ENCODE data around the gene IGSF9B.

IGSF9B gene

DNA sequence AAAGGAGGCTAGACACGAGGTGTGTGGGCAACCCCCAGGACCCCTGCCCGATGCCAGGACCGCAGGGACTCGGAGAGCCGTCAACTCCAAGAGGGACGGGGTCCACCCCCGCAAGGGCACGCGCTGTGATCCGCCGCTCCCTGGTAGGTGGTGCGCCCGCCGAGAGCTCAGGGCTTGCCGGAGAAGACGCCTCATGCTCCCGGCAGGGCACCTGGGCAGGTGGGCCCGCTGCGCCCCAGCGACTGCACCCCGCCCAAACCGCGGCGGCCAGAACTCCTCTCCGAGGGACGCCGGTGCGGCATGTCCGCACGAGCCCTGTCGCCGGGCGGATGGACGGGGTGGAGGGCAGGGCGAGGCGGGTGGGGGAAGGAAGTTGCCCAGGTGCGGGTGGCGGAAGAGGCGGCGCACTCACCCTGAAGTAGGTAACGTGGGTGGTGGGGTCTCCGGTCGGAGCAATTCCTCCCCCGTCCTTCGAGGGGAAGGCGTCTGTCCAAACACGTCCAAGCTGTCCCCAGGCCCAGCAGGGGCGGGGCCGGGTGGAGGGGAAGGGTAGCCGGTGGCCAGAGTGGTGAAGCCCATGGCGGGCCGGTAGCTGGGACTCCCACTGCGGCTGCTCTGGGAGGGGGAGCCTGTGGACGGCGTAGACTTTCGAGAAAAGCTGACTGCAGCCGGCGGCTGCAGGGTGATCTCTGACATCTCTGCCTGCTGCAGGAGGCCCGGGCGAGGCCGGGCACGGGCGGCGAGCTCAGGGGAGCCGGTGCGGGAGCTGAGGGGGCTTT, 37.2 kb downstream of the IGSF9B start:
- DNase-seq (ENCODE audit: low read depth in 2 of 2) = no peak

GRCh38 chr11:133918608-133919260, 38.0 kb downstream of the IGSF9B start:
- no peak for DNase-seq (ENCODE audit: low read depth in 2 of 2)

GRCh38 chr11:133917921-133918607, 38.7 kb downstream of the IGSF9B start:
- DNase-seq (ENCODE audit: low read depth in 2 of 2) = no peak

DNA sequence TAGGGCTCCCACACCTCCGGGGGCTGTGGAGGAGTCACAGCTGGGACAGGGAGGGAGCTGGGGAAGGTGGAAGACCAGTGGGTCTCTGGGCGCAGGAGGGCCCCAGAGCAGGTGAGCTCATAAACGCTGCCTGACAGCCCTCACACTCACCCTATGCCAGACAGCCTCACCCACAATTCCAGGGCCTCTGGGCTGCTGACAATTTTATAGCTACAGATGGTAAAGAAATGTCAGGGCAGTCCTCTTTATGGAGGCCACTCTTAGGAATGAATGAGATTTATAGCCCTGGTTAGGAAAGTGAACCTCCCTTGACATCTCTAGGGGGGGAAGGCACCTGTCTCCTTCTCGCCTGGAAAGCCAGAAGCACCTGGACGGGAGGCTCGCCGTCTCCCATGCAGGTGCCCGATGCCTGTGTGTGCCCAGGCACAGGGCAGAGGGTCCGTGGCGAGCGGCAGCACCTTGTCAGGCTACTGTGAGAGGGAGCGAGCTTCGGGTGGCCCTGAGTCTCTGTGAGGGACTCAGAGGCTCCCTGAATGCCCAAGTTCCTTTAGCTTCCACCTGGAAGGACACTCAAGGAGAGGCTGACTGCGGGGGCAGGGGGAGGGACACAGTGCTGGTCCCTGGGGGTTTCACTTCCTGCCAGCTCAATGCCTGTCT, 39.9 kb downstream of the IGSF9B start:
- DNase-seq (ENCODE audit: low read depth in 2 of 2) = no peak

GRCh38 chr11:133913761-133914160, 43.0 kb downstream of the IGSF9B start:
- no peak for DNase-seq (ENCODE audit: low read depth in 2 of 2)

DNA sequence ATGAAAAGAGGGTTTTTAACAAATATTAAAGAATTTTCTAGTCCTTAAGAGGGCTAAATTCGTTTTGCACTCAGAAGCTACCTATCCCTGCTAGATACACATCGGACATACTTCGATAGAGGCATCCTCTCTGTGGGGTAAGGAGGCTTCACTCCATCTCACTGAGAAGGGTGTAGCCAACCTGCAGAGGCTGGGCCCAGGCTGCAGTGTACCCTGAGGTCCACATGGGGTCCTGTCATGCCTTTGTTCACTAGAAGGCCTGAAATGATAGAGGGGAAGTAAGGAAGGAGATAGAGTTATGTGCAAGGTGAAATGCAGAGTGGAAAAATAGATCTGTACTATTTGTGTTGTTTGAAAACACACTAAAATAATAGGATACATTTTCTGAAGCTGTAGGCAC, 45.6 kb downstream of the IGSF9B start:
- no peak for DNase-seq (ENCODE audit: low read depth in 2 of 2)

GRCh38 chr11:133910101-133910500, 46.7 kb downstream of the IGSF9B start:
- no peak for DNase-seq (ENCODE audit: low read depth in 2 of 2)

- no peak for DNase-seq (ENCODE audit: low read depth in 2 of 2)
Measured at GRCh38 chr11:133908827-133909226, 47.9 kb downstream of the IGSF9B start.

DNA sequence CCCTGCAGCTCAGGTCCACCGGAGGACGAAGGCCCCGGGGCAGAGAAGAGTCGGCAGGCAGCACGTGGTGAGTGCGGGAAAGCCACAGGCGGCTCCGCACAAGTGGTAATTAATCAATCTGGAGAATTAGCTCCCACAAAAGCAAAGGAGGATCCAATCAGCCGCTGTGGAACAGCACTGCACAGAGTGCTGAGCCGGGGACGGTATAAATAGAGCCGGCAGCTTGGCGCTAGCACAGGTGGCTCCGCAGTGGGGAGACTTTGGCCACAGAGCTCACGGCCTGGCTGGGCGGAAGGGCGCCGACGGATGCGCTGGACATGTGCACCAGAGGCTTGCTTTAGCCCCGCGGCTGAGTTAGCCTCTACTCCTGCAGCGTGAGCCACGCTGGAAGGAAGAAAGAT, 48.9 kb downstream of the IGSF9B start:
- no peak for DNase-seq (ENCODE audit: low read depth in 2 of 2)

GRCh38 chr11:133907216-133907615, 49.6 kb downstream of the IGSF9B start:
- no peak for DNase-seq (ENCODE audit: low read depth in 2 of 2)

- DNase-seq (ENCODE audit: low read depth in 2 of 2) = no peak
Measured at GRCh38 chr11:133906746-133907145, 50.0 kb downstream of the IGSF9B start.

GRCh38 chr11:133906241-133906640, 50.5 kb downstream of the IGSF9B start:
- no peak for DNase-seq (ENCODE audit: low read depth in 2 of 2)

- DNase-seq (ENCODE audit: low read depth in 2 of 2) = no peak
Measured at GRCh38 chr11:133905677-133906156, 51.1 kb downstream of the IGSF9B start.

- no peak for DNase-seq (ENCODE audit: low read depth in 2 of 2)
Measured at GRCh38 chr11:133904818-133905515, 51.8 kb downstream of the IGSF9B start.

- DNase-seq (ENCODE audit: low read depth in 2 of 2) = no peak
Measured at GRCh38 chr11:133903875-133904817, 52.6 kb downstream of the IGSF9B start.

DNA sequence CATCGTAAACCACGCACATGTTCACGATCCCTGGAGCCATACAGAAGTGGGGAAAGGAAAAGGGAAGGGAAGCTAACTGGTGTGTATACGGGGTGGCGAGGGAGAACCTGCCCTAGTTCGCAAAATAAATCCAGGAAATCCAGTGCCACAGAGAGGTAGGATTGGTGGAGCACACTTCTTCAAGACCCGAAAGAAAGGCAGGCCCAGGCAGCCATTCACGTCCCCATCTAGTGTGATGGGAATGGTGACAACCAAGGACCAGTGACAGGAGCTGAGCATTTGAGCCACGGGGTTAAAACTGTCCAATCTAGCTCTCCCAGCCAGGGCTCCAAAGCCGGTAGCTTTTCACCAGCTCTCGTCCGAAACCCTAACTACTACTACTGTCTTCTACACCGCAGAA, 53.7 kb downstream of the IGSF9B start:
- DNase-seq (ENCODE audit: low read depth in 2 of 2) = no peak

GRCh38 chr11:133902506-133902905, 54.3 kb downstream of the IGSF9B start:
- DNase-seq (ENCODE audit: low read depth in 2 of 2) = no peak

DNA sequence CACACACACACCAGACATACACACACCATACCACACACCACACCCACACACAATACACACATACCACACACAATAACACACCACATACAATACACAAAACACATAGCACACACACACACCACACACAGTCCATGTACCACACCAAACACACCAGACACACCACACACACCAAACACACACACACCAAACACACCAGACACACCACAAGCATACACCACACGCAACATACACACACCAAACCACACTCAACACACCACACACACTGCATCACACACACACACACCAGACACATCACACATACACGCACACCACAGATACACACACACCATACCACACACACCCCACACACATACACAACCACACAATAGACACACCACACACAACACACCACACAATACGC, 54.8 kb downstream of the IGSF9B start:
- DNase-seq (ENCODE audit: low read depth in 2 of 2) = no peak

- no peak for DNase-seq (ENCODE audit: low read depth in 2 of 2)
Measured at GRCh38 chr11:133901316-133901715, 55.5 kb downstream of the IGSF9B start.

All from stimulated activated CD4-positive, alpha-beta T cell treated with anti-CD3 and anti-CD28 coated beads, Interleukin-4, amount 100 ng/mL, for 48 hours (primary cell).